GM21447 (cell line): ENCODE measurements around the gene FGF12.

Source experiments
- ATAC-seq: cut with Tn5 transposase; IDR thresholded peaks from one replicate; pipeline ENCODE4 v1.9.1; 2021; ENCODE audit not compliant: unreplicated experiment

The FGF12 gene

GRCh38 chr3:192219926-192220325 lies 507.4 kb downstream of the FGF12 start:
- no peak for ATAC-seq

- ATAC-seq: no peak
Observed at GRCh38 chr3:192216067-192216466, 511.3 kb downstream of the FGF12 start.

- ATAC-seq: no peak
Observed at GRCh38 chr3:192212979-192213378, 514.4 kb downstream of the FGF12 start.

GRCh38 chr3:192212335-192212734 lies 515.0 kb downstream of the FGF12 start:
- ATAC-seq: no peak

- ATAC-seq: no peak
Observed at GRCh38 chr3:192207651-192208050, 519.7 kb downstream of the FGF12 start.

GRCh38 chr3:192207239-192207638 lies 520.1 kb downstream of the FGF12 start:
- ATAC-seq: no peak

GRCh38 chr3:192194085-192194484 lies 533.3 kb downstream of the FGF12 start:
- no peak for ATAC-seq

- ATAC-seq: peak; percentile 96
Observed at GRCh38 chr3:192188218-192188835, 539.0 kb downstream of the FGF12 start.

GRCh38 chr3:192187485-192188051 lies 539.8 kb downstream of the FGF12 start:
- no peak for ATAC-seq

- no peak for ATAC-seq
Observed at GRCh38 chr3:192186498-192186897, 540.8 kb downstream of the FGF12 start.

- ATAC-seq: no peak
Observed at GRCh38 chr3:192186045-192186444, 541.3 kb downstream of the FGF12 start.

- ATAC-seq: no peak
Observed at GRCh38 chr3:192183109-192183508, 544.2 kb downstream of the FGF12 start.

GRCh38 chr3:192181151-192181550 lies 546.2 kb downstream of the FGF12 start:
- ATAC-seq: no peak

GRCh38 chr3:192177383-192177782 lies 550.0 kb downstream of the FGF12 start:
- ATAC-seq: no peak

GRCh38 chr3:192174283-192174682 lies 553.1 kb downstream of the FGF12 start:
- no peak for ATAC-seq

- ATAC-seq: no peak
Observed at GRCh38 chr3:192171213-192171612, 556.1 kb downstream of the FGF12 start.

- ATAC-seq: no peak
Observed at GRCh38 chr3:192170659-192171058, 556.7 kb downstream of the FGF12 start.

GRCh38 chr3:192170031-192170430 lies 557.3 kb downstream of the FGF12 start:
- ATAC-seq: no peak

- no peak for ATAC-seq
Observed at GRCh38 chr3:192169332-192169915, 557.9 kb downstream of the FGF12 start.

GRCh38 chr3:192168202-192168601 lies 559.1 kb downstream of the FGF12 start:
- ATAC-seq: no peak

- no peak for ATAC-seq
Observed at GRCh38 chr3:192165552-192165951, 561.8 kb downstream of the FGF12 start.

- ATAC-seq: no peak
Observed at GRCh38 chr3:192161661-192162060, 565.7 kb downstream of the FGF12 start.

GRCh38 chr3:192156382-192156781 lies 571.0 kb downstream of the FGF12 start:
- no peak for ATAC-seq
